ENCODE measurements around the gene FBXO3.

The FBXO3 gene

DNA sequence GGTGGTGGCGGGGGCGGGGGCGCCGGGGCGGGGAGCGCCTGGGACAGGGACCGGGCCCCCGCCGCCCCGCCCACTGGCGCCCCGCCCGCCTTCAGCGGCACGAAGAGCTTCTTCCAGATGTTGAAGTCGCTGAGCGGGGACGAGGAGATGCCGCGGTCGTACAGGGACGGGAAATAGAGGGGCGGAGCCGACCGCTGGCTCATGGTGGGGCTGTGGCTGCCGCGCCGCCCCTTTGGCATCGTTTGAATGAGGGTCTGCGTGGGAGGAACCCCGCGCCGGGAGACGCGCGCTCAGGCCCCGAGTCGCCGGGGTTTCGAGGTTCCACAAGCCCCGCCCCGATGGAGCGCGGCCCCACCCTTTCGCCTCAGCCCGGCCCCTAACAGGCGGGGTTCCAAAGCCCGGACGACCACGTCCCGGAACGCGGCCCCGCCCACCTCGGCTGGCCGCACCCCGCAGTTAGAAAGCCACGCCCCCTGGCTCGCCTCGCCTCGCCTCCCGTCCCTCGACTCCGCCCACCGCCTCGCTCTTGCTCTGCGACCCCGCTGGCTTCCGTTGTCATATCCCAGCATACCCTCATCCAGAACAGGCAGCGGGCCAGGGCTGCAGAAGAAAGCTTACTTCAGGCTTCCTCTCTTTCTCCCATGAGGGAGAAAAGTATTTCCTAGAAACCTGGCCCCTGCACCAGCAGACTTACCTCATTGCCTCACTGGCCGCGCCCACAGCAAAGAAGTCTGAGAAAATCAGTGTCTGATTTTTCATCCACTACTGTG is 73.6 kb downstream of the FBXO3 start, which contains the start of gene C11orf91:
TSS of gene C11orf91 (minus strand) at position 325 of the 770 bp plus-strand sequence. CDS start at position 239, 86 bp downstream.
- peak; percentile 91 to 94 for DNase-seq

- no peak for DNase-seq
Observed at GRCh38 chr11:33700063-33700501, 74.2 kb downstream of the FBXO3 start.

GRCh38 chr11:33699515-33700062 is 74.7 kb downstream of the FBXO3 start:
- no peak for DNase-seq

DNA sequence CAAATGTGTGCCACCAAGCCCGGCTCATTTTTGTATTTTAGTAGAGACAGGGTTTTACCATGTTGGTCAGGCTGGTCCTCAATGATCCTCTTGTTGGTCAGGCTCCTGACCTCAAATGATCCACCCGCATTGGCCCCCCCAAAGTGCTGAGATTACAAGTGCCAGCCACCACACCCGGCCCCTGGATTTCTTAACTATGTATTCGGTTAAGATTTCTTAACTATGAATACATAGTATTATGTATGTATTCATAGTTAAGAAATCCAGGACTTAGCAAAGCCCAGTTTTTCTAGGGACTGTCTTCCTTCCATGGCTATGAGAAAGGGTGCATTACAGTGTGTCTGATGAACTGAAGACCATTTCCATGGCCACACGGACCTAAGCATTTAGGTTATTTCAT is 75.4 kb downstream of the FBXO3 start:
- no peak for DNase-seq

GRCh38 chr11:33697997-33698396 is 76.3 kb downstream of the FBXO3 start:
- DNase-seq, result no peak

DNA sequence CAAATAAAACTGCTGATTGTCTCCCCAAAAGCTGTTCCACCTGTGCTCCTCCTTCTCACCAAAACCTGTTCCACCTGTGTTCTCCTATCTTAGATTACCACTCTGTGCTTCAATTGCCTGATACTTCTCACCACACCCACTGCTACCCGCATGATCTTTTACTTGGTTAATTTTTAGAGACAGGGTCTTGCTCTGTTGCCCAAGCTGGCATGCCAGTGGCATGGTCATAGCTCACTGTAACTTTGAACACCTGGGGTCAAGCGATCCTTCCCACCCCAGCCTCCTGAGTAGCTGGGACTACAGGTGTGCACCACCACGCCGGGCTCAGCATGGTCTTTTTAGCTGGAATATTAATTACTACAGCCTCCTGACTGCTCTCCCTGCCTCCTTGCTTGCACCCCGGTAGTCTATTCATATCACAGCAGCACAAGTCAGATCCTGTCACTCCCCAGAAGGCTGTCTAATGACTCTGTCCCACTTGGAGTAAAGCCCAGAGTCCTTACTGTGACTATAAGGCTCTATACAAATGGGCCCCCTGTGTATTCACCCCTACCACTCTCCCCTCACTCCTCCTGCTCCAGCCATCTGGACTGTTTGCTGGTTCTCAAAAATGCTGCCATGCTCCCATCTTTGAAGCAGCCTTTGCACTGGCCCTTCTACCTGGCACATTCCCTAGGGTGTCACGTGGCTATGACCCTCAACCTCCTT is 77.2 kb downstream of the FBXO3 start:
- DNase-seq, result no peak

- DNase-seq, result no peak
Observed at GRCh38 chr11:33696411-33696810, 77.9 kb downstream of the FBXO3 start.

DNA sequence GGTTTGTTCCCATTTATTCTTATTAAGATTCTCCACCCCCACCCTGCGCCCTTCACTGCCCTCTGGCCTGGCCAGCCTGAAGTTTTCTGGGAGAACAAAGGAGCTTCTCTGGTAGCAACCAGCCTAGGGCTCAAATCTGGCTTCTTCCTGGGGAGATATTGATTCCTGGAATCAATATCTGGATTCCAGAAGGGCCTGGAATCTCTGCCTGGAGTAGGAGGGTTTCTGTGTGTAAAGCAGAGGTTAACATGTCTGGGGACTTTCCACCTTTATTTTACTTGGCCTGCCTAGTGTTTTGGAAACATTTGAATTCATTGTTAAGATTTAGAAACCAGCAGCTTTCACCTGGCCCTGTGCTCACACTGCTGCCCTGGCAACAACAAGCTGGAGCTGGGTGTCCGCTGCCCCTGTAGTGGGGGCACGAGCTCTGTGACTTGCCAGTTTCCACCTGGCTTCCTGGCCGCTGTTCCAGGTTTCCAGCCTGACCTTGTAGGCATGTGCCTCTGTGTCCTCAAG is 79.2 kb downstream of the FBXO3 start:
- DNase-seq, result no peak

- DNase-seq, result no peak
Observed at GRCh38 chr11:33694346-33695050, 79.8 kb downstream of the FBXO3 start.

DNA sequence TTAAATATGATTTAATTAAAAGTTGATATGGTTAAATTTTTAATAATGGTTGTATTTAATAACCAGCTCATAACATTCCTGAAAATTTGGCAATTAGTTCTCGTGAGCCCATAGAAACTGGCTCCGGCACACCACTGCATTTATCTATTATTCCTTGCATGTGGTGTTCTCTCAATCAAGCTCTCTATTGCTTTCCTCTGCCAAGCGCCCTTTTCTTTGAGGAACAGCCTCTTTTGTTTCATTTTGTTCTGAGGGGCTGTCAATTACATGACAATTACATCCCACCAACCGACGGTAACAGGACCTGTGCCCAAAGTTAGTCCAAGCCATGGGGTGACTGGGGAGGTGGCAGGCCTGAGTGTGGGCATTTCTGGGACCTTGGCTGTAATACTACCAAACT is 81.8 kb downstream of the FBXO3 start:
- DNase-seq, result no peak

DNA sequence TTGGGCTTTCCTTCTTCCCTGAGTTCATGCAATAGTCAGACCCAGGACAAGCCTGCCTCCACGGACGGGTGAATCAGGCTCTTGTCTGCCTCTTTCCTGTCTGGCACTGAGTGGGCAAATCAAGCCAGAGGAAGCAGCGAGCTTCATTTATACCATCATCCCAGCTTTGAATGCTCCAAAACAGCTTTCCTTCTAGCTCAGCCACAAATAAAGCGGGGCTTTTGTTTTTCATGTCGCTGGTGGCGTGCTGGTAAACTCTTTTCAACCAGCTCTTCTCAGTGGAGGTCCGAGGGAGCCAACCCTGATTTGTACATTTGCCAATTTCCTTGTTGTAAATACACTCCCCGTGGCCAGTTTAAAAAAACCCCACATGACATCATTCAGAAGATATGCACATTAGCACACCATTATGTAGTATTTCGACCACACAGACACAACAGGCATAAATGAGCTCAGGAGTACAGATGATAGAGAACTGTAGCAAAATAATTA is 82.3 kb downstream of the FBXO3 start:
- DNase-seq, result no peak

DNA sequence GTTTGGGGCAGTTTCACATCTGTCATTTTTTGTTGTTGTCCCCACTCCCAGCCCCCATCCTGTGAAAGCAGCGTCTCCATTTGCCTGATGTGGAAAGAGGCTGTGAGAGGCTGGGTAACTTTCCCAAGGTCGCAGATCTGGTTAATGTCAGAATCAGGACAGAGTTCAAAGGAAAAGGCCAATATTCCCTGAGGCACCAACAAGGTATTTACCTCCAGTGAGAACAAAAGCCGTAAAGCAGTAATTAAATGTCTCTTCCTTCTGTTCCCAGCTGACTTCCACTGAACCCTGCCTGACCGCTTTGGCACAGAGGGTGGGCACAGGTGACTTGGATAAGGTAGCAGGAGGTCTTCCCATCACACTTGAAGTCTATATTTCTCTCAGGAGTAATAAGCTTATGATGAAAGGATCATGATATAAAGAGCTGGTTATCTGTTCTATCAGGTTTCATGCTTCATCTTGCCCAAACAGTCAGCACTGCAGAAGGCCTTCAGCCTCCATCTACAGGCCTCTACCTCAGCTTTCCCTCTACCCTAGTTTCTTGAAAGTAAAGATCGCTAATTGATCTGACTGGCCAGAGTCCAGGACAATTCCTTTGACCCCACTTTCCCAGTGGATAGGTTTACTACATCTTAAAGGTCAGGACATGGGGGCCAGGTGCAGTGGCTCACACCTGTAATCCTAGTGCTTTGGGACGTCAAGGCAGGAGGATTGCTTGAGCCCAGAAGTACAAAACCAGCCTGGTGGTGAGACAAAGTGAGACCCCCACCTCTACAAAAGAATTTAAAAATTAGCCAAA is 83.1 kb downstream of the FBXO3 start:
- DNase-seq, result no peak

Measured in CD4-positive, alpha-beta T cell treated with Interleukin-1 beta for 1 hour (primary cell).